Left renal cortex interstitium (tissue), 4 donors: Measurements from ENCODE around the gene PGF. TPM values are rescaled to one million over a fixed set of nuclear protein-coding genes. Genes with fewer than 3 reads are reported as not detected.
"Not testable (repeated sequence)": the region's sequence is repeated elsewhere in the genome, so short reads cannot be mapped to it uniquely, and the experiment has no call there.

ENCODE experiments used
- DNase-seq, 4 donors: peaks; one replicate each; pipeline ENCODE4 v3.0.0-alpha.2; 2013; ENCODE audit warnings: low read depth in 4 of 4, low spot score in 2 of 4, missing footprints in 1 of 4
- polyA plus RNA-seq, 4 donors: library from polyadenylated mRNA; unstranded; fragments of 120-200 nt; gene quantifications; one replicate each; pipeline ENCODE4 v1.2.1, GENCODE V29; 2013; ENCODE audit not compliant: insufficient read length in 4 of 4

Gene PGF
- polyA plus RNA-seq, 4 donors: 7.0 to 10.7 (median 9.9) TPM

GRCh38 chr14:74945852-74946658 lies 9.3 kb downstream of the PGF start:
- DNase-seq: peak in 1 of 4 donors; percentile 74

GRCh38 chr14:74945261-74945851 lies 10.0 kb downstream of the PGF start:
- DNase-seq: no peak

GRCh38 chr14:74942608-74943007 lies 12.8 kb downstream of the PGF start:
- no peak for DNase-seq

- no peak for DNase-seq
These were observed 13.2 kb downstream of the PGF start for GRCh38 chr14:74942181-74942580.

- no peak for DNase-seq
These were observed 13.7 kb downstream of the PGF start for GRCh38 chr14:74941676-74942097.

- no peak for DNase-seq
These were observed 14.3 kb downstream of the PGF start for GRCh38 chr14:74940956-74941565.

GRCh38 chr14:74938531-74939495 lies 16.6 kb downstream of the PGF start:
- no peak for DNase-seq

GRCh38 chr14:74937171-74937570 lies 18.2 kb downstream of the PGF start:
- DNase-seq: no peak

GRCh38 chr14:74936731-74937130 lies 18.7 kb downstream of the PGF start:
- no peak for DNase-seq

- DNase-seq: no peak
These were observed 19.2 kb downstream of the PGF start for GRCh38 chr14:74936151-74936550.

GRCh38 chr14:74935360-74935680 lies 20.1 kb downstream of the PGF start:
- no peak for DNase-seq

GRCh38 chr14:74934476-74935359 lies 20.7 kb downstream of the PGF start:
- DNase-seq: no peak

- DNase-seq: no peak
These were observed 21.4 kb downstream of the PGF start for GRCh38 chr14:74934041-74934440.

- not testable (repeated sequence) for DNase-seq
These were observed 22.5 kb downstream of the PGF start for GRCh38 chr14:74932936-74933335.

GRCh38 chr14:74932401-74932901 lies 22.9 kb downstream of the PGF start:
- no peak for DNase-seq

- DNase-seq: not testable (repeated sequence)
These were observed 23.7 kb downstream of the PGF start for GRCh38 chr14:74931744-74932143.

- DNase-seq: no peak
These were observed 26.2 kb downstream of the PGF start for GRCh38 chr14:74929242-74929641.

GRCh38 chr14:74927225-74927624 lies 28.2 kb downstream of the PGF start:
- no peak for DNase-seq

GRCh38 chr14:74924061-74924460 lies 31.3 kb downstream of the PGF start:
- DNase-seq: no peak
